Thyroid gland (tissue), 4 donors: ENCODE results near the gene GOLIM4. TPM values are rescaled to one million over a fixed set of nuclear protein-coding genes. Genes with fewer than 3 reads are reported as not detected.

Experiments
- DNase-seq, 2 donors: peaks; one replicate each; pipeline ENCODE4 v3.0.0-alpha.2; 2019
- H3K27ac ChIP-seq, 3 donors: fragments of 200-600 bp; sonication (generic); 1 replicate in 2 of 3; 2 replicates in 1 of 3; pipeline ENCODE4 v1.5.1; 2016 to 2019; ENCODE audit warnings: mild to moderate bottlenecking in 1 of 3, moderate library complexity in 1 of 3
- H3K27me3 ChIP-seq: fragments of 200-600 bp; sonication (generic); one replicate; pipeline ENCODE4 v1.5.1; 2019
- H3K36me3 ChIP-seq, 2 donors: fragments of 200-600 bp; sonication (generic); one replicate each; pipeline ENCODE4 v1.5.1; 2016 to 2019
- H3K4me1 ChIP-seq, 2 donors: fragments of 200-600 bp; sonication (generic); one replicate each; pipeline ENCODE4 v1.5.1; 2017 to 2019
- H3K4me3 ChIP-seq, 3 donors: fragments of 200-600 bp; sonication (generic); replicated peaks in 1 of 3; 1 replicate in 2 of 3; 2 replicates in 1 of 3; pipeline ENCODE4 v1.5.1; 2016; ENCODE audit warnings: mild to moderate bottlenecking in 1 of 3
- H3K9me3 ChIP-seq: fragments of 200-600 bp; sonication (generic); one replicate; pipeline ENCODE4 v1.5.1; 2017
- CTCF ChIP-seq, 6 experiments: fragments of 200-600 bp in 3 of 6; fragments of 450-650 bp in 3 of 6; sonication (generic) in 3 of 6; IDR thresholded peaks; one replicate each; pipeline ENCODE4 v1.5.1; 2016 to 2019; ENCODE audit warnings: antibody characterized with exemption in 6 of 6, mild to moderate bottlenecking in 2 of 6, inconsistent platforms in 1 of 6, moderate library complexity in 1 of 6
- POLR2A ChIP-seq, 2 donors: fragments of 450-650 bp; IDR thresholded peaks; one replicate each; pipeline ENCODE4 v1.6.1; 2017; ENCODE audit warnings: antibody characterized with exemption in 2 of 2, mild to moderate bottlenecking in 2 of 2, moderate library complexity in 1 of 2
- WGBS, 2 donors: methylation state at CpG; one replicate each; pipeline ENCODE4 v1.1.5; 2017; 5-methylcytosine and 5-hydroxymethylcytosine counted together
- intact Hi-C: fragments of 100-400 bp; cut with DNase I; formaldehyde crosslinking; loops from one replicate; pipeline ENCODE4 v1.15.1; 2023
- total RNA-seq, 4 donors: library from RNA; depleted of rRNA; stranded (reverse); fragments of >200 nt; gene quantifications; one replicate each; pipeline ENCODE4 v1.2.3, GENCODE V29; 2016

Gene GOLIM4
- total RNA-seq, 4 donors from 2014 or later = 32.2 to 41.8 (median 34.2) TPM

- H3K4me1 ChIP-seq = peaks cover 9 to 13% of the 10 kb centered on the region in 2 donors
- WGBS, 2 donors = 35 to 48% methylated on average over 4 of the region's 4 CpGs
- no peak overlapping the region for H3K27ac ChIP-seq
- H3K27me3 ChIP-seq = no peaks in the 10 kb centered on the region
- H3K9me3 ChIP-seq = no peaks in the 10 kb centered on the region
- peak in 1 of 2 donors; percentile 20 for DNase-seq
- no peaks in the 10 kb centered on the region for H3K36me3 ChIP-seq
- no peak overlapping the region for H3K4me3 ChIP-seq
- intact Hi-C loops = no loop called here
- TF ChIP-seq POLR2A (IDR thresholded peaks at IDR 0.05) = no peak
- no peak for TF ChIP-seq CTCF (IDR thresholded peaks at IDR 0.05)
Measured at GRCh38 chr3:168121184-168122017, 25.7 kb upstream of the GOLIM4 start.

GRCh38 chr3:168117853-168118313 lies 22.2 kb upstream of the GOLIM4 start:
- Histone ChIP-seq H3K9me3 (no peaks in the 10 kb centered on the region), H3K4me1 (peaks cover 9 to 18% of the 10 kb centered on the region in 2 donors), H3K27ac (no peak overlapping the region), H3K36me3 (no peaks in the 10 kb centered on the region), H3K4me3 (no peak overlapping the region), H3K27me3 (no peaks in the 10 kb centered on the region)
- intact Hi-C loops = no loop called here
- TF ChIP-seq POLR2A (IDR thresholded peaks at IDR 0.05) (no peak), CTCF (IDR thresholded peaks at IDR 0.05) (no peak)
- no peak for DNase-seq
- WGBS, 2 donors = 63 to 81% methylated on average over 2 of the region's 2 CpGs

- H3K27ac ChIP-seq = no peak overlapping the region
- peaks cover 9 to 18% of the 10 kb centered on the region in 2 donors for H3K4me1 ChIP-seq
- 27 to 28% methylated on average over 3 of the region's 3 CpGs for WGBS, 2 donors
- no peak for TF ChIP-seq CTCF (IDR thresholded peaks at IDR 0.05)
- no peak for TF ChIP-seq POLR2A (IDR thresholded peaks at IDR 0.05)
- no peak overlapping the region for H3K4me3 ChIP-seq
- no peaks in the 10 kb centered on the region for H3K36me3 ChIP-seq
- H3K9me3 ChIP-seq = no peaks in the 10 kb centered on the region
- intact Hi-C loops = no loop called here
- no peaks in the 10 kb centered on the region for H3K27me3 ChIP-seq
- peak; percentile 32 to 42 for DNase-seq
Measured at GRCh38 chr3:168117059-168117458, 21.3 kb upstream of the GOLIM4 start.

- WGBS, 2 donors = 36 to 50% methylated on average over 4 of the region's 4 CpGs
- no peaks in the 10 kb centered on the region for H3K9me3 ChIP-seq
- no peaks in the 10 kb centered on the region for H3K27me3 ChIP-seq
- H3K4me3 ChIP-seq = no peak overlapping the region
- H3K27ac ChIP-seq = no peak overlapping the region
- TF ChIP-seq POLR2A (IDR thresholded peaks at IDR 0.05) (no peak), CTCF (IDR thresholded peaks at IDR 0.05) (no peak)
- no peaks in the 10 kb centered on the region for H3K36me3 ChIP-seq
- intact Hi-C loops = no loop called here
- peaks cover 8 to 18% of the 10 kb centered on the region in 2 donors for H3K4me1 ChIP-seq
- peak; percentile 56 to 65 for DNase-seq
Measured at GRCh38 chr3:168116279-168116678, 20.6 kb upstream of the GOLIM4 start.

GRCh38 chr3:168113848-168114247 lies 18.1 kb upstream of the GOLIM4 start:
- H3K27ac ChIP-seq = no peak overlapping the region
- no peaks in the 10 kb centered on the region for H3K36me3 ChIP-seq
- DNase-seq = no peak
- peaks cover 5 to 18% of the 10 kb centered on the region in 2 donors for H3K4me1 ChIP-seq
- H3K4me3 ChIP-seq = no peak overlapping the region
- H3K9me3 ChIP-seq = no peaks in the 10 kb centered on the region
- intact Hi-C loops = no loop called here
- WGBS, 2 donors = 85% methylated on average over 1 of the region's 1 CpG
- H3K27me3 ChIP-seq = no peaks in the 10 kb centered on the region
- no peak for TF ChIP-seq POLR2A (IDR thresholded peaks at IDR 0.05)
- TF ChIP-seq CTCF (IDR thresholded peaks at IDR 0.05) = no peak
